ENCODE results near the gene SHC3.

DNA sequence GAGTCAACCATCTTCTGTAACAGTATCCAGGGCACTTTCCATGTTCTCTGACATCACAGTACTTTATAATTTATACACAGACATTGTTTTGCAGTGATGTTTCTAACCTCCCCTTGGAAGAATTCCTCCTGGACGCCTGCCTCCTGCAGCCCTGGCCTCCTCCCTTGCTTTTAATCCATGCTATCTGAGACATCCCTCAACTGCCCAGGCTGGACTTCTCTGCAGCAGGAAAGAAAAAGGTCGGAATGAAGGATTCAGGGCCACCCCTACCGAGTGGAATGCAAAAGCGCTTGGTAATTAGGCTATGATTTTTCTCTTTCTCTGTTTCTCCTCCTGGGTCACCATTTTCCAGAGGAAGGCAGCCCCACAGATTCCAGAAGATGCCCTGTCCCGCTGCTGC lies 47.0 kb upstream of the SHC3 start:
- TF ChIP-seq NFIC (IDR thresholded peaks at IDR 0.05) (no peak), TCF12 (IDR thresholded peaks at IDR 0.05; ENCODE audit: low read depth) (no peak), CEBPB (IDR thresholded peaks at IDR 0.05) (no peak), RAD21 (IDR thresholded peaks at IDR 0.05; ENCODE audit: low read depth) (no peak), EP300 (IDR thresholded peaks at IDR 0.05; ENCODE audit: borderline replicate concordance) (no peak), CREB1 (IDR thresholded peaks at IDR 0.05; ENCODE audit: low read depth) (no peak), YY1 (IDR thresholded peaks at IDR 0.05; ENCODE audit: low read depth) (no peak), FOXM1 (IDR thresholded peaks at IDR 0.05; ENCODE audit: borderline replicate concordance, low read depth) (no peak), TAF1 (IDR thresholded peaks at IDR 0.05; ENCODE audit: low read depth) (no peak), EGR1 (IDR thresholded peaks at IDR 0.05) (no peak)
- TF ChIP-seq, protein P1, sequence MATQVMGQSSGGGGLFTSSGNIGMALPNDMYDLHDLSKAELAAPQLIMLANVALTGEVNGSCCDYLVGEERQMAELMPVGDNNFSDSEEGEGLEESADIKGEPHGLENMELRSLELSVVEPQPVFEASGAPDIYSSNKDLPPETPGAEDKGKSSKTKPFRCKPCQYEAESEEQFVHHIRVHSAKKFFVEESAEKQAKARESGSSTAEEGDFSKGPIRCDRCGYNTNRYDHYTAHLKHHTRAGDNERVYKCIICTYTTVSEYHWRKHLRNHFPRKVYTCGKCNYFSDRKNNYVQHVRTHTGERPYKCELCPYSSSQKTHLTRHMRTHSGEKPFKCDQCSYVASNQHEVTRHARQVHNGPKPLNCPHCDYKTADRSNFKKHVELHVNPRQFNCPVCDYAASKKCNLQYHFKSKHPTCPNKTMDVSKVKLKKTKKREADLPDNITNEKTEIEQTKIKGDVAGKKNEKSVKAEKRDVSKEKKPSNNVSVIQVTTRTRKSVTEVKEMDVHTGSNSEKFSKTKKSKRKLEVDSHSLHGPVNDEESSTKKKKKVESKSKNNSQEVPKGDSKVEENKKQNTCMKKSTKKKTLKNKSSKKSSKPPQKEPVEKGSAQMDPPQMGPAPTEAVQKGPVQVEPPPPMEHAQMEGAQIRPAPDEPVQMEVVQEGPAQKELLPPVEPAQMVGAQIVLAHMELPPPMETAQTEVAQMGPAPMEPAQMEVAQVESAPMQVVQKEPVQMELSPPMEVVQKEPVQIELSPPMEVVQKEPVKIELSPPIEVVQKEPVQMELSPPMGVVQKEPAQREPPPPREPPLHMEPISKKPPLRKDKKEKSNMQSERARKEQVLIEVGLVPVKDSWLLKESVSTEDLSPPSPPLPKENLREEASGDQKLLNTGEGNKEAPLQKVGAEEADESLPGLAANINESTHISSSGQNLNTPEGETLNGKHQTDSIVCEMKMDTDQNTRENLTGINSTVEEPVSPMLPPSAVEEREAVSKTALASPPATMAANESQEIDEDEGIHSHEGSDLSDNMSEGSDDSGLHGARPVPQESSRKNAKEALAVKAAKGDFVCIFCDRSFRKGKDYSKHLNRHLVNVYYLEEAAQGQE (IDR thresholded peaks at IDR 0.05; ENCODE audit: low read depth) = no peak
- TF ChIP-seq, protein P2, sequence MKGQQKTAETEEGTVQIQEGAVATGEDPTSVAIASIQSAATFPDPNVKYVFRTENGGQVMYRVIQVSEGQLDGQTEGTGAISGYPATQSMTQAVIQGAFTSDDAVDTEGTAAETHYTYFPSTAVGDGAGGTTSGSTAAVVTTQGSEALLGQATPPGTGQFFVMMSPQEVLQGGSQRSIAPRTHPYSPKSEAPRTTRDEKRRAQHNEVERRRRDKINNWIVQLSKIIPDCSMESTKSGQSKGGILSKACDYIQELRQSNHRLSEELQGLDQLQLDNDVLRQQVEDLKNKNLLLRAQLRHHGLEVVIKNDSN (IDR thresholded peaks at IDR 0.05) = no peak

Measured in Ishikawa (cell line).